ENCODE results near the gene NUP210L.
"Not testable (repeated sequence)": the region's sequence is repeated elsewhere in the genome, so short reads cannot be mapped to it uniquely, and the experiment has no call there.

NUP210L gene

GRCh38 chr1:154019940-154020339, 134.9 kb downstream of the NUP210L start:
- TF ChIP-seq CTCF (IDR thresholded peaks at IDR 0.05; ENCODE audit: extremely low read depth, insufficient read depth, missing control alignments): no peak
- no peak for DNase-seq (ENCODE audit: low spot score)
- in situ Hi-C loops (cut with MboI; ENCODE audit: low pct_unique_long_range_greater_than_20kb, low sequenced_read_pairs, unreplicated experiment): no loop called here

GRCh38 chr1:154019269-154019668, 135.6 kb downstream of the NUP210L start:
- no peak for TF ChIP-seq CTCF (IDR thresholded peaks at IDR 0.05; ENCODE audit: extremely low read depth, insufficient read depth, missing control alignments)
- no peak for DNase-seq (ENCODE audit: low spot score)
- in situ Hi-C loops (cut with MboI; ENCODE audit: low pct_unique_long_range_greater_than_20kb, low sequenced_read_pairs, unreplicated experiment): no loop called here

GRCh38 chr1:154014154-154014907, 140.5 kb downstream of the NUP210L start:
- no peak for TF ChIP-seq CTCF (IDR thresholded peaks at IDR 0.05; ENCODE audit: extremely low read depth, insufficient read depth, missing control alignments)
- in situ Hi-C loops (cut with MboI; ENCODE audit: low pct_unique_long_range_greater_than_20kb, low sequenced_read_pairs, unreplicated experiment): no loop called here
- DNase-seq (ENCODE audit: low spot score): no peak

GRCh38 chr1:154012543-154012942, 142.3 kb downstream of the NUP210L start:
- in situ Hi-C loops (cut with MboI; ENCODE audit: low pct_unique_long_range_greater_than_20kb, low sequenced_read_pairs, unreplicated experiment); DNase-seq (ENCODE audit: low spot score): not testable (repeated sequence)

GRCh38 chr1:154012129-154012528, 142.7 kb downstream of the NUP210L start:
- in situ Hi-C loops (cut with MboI; ENCODE audit: low pct_unique_long_range_greater_than_20kb, low sequenced_read_pairs, unreplicated experiment): no loop called here
- TF ChIP-seq CTCF (IDR thresholded peaks at IDR 0.05; ENCODE audit: extremely low read depth, insufficient read depth, missing control alignments): no peak
- no peak for DNase-seq (ENCODE audit: low spot score)

GRCh38 chr1:154006136-154006535, 148.7 kb downstream of the NUP210L start:
- DNase-seq (ENCODE audit: low spot score): no peak
- in situ Hi-C loops (cut with MboI; ENCODE audit: low pct_unique_long_range_greater_than_20kb, low sequenced_read_pairs, unreplicated experiment): no loop called here
- no peak for TF ChIP-seq CTCF (IDR thresholded peaks at IDR 0.05; ENCODE audit: extremely low read depth, insufficient read depth, missing control alignments)

GRCh38 chr1:154000420-154000819, 154.5 kb downstream of the NUP210L start:
- in situ Hi-C loops (cut with MboI; ENCODE audit: low pct_unique_long_range_greater_than_20kb, low sequenced_read_pairs, unreplicated experiment): no loop called here
- no peak for TF ChIP-seq CTCF (IDR thresholded peaks at IDR 0.05; ENCODE audit: extremely low read depth, insufficient read depth, missing control alignments)

GRCh38 chr1:153996882-153997281, 158.0 kb downstream of the NUP210L start:
- in situ Hi-C loops (cut with MboI; ENCODE audit: low pct_unique_long_range_greater_than_20kb, low sequenced_read_pairs, unreplicated experiment): loop anchor here (25.0 kb wide), 1 partner anchor 485 kb away; no protein-coding TSS in a partner anchor
- DNase-seq (ENCODE audit: low spot score): not testable (repeated sequence)

More at GRCh38 chr1:154000420-154000819, 154.5 kb downstream of the NUP210L start:
- no peak for DNase-seq (ENCODE audit: low spot score)

Measured in GM13977 (cell line).